Progenitor cell of endocrine pancreas (in vitro differentiated cells): ENCODE measurements around the gene TMEM260. TPM values are rescaled to one million over a fixed set of nuclear protein-coding genes. Genes with fewer than 3 reads are reported as not detected.

Experiments used
- DNase-seq: peaks from one replicate; pipeline ENCODE4 v3.0.0; 2021; ENCODE audit warnings: low spot score; ENCODE audit not compliant: unreplicated experiment
- H3K27ac Mint-ChIP-seq: 2 replicates; pipeline ENCODE4 v1.8.0; 2021; ENCODE audit warnings: mild to moderate bottlenecking, moderate library complexity, mixed read lengths
- H3K27me3 Mint-ChIP-seq: 2 replicates; pipeline ENCODE4 v1.8.0; 2021; ENCODE audit warnings: mixed read lengths
- H3K36me3 Mint-ChIP-seq: 2 replicates; pipeline ENCODE4 v1.8.0; 2022; ENCODE audit warnings: mixed read lengths; ENCODE audit not compliant: insufficient read depth
- H3K4me1 Mint-ChIP-seq: 2 replicates; pipeline ENCODE4 v1.8.0; 2021; ENCODE audit warnings: low read depth, mixed read lengths
- H3K4me3 Mint-ChIP-seq: 2 replicates; pipeline ENCODE4 v1.8.0; 2021; ENCODE audit warnings: low read depth, mild to moderate bottlenecking, moderate library complexity, mixed read lengths
- H3K9me3 Mint-ChIP-seq: 2 replicates; pipeline ENCODE4 v1.8.0; 2021; ENCODE audit warnings: low read depth, mixed read lengths
- total RNA-seq: library from RNA; stranded (reverse); gene quantifications from 2 replicates; pipeline ENCODE4 v1.2.1, GENCODE V29; 2021
- TF ChIP-seq, protein P1 (sequence below): fragments of 200-600 bp; sonication (generic); IDR thresholded peaks from one replicate; pipeline ENCODE4 v1.5.0; 2021; ENCODE audit warnings: antibody characterized with exemption, mild to moderate bottlenecking; ENCODE audit not compliant: unreplicated experiment

The TMEM260 gene
- total RNA-seq, 1 donor from 2014 or later = 44.2 TPM

DNA sequence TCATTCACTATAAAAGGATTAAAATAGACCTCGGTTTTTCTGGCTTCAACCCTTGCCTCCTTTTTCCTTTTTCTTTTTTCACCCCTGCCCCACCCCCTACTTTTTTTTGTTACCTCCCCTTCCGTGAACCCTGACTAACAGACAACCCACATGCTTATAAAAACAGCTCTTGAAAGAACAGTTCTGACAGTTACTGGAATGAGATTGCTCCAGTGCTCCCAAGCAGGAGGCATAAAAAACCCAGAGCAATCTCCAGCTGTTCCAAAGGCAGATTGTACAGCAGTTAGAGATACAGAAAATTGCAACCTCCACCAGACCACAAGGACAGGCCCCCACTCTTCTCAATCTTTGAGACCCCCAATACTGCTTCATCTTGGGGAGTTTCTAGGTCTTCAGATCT lies 29.9 kb upstream of the TMEM260 start:
- Mint-ChIP-seq H3K27ac (no peak overlapping the region), H3K27me3 (peaks cover 25% of the 10 kb centered on the region), H3K9me3 (no peaks in the 10 kb centered on the region), H3K36me3 (no peaks in the 10 kb centered on the region), H3K4me1 (peaks cover 7% of the 10 kb centered on the region), H3K4me3 (no peak overlapping the region)
- TF ChIP-seq, protein P1, sequence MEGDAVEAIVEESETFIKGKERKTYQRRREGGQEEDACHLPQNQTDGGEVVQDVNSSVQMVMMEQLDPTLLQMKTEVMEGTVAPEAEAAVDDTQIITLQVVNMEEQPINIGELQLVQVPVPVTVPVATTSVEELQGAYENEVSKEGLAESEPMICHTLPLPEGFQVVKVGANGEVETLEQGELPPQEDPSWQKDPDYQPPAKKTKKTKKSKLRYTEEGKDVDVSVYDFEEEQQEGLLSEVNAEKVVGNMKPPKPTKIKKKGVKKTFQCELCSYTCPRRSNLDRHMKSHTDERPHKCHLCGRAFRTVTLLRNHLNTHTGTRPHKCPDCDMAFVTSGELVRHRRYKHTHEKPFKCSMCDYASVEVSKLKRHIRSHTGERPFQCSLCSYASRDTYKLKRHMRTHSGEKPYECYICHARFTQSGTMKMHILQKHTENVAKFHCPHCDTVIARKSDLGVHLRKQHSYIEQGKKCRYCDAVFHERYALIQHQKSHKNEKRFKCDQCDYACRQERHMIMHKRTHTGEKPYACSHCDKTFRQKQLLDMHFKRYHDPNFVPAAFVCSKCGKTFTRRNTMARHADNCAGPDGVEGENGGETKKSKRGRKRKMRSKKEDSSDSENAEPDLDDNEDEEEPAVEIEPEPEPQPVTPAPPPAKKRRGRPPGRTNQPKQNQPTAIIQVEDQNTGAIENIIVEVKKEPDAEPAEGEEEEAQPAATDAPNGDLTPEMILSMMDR = no peak
- DNase-seq = no peak

DNA sequence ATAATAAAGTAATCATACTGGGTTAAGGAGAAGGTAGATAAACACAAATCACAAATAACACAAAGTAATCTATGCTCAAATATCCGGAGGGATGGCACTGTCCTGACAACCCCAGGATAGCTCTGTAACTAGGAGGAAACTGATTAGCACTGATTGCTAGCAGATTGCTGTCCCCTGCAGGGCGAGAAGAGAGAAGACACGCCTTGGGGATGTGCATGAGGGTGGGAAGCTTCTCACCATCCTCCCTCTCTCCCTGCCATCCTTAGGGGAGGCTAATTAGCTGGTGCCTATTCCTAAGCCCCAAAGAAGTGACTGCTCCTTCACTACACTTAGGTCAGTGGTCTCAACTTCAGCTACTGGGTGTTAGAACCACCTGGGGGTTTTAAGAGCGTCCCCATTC lies 27.0 kb upstream of the TMEM260 start:
- peaks cover 19% of the 10 kb centered on the region for H3K4me1 Mint-ChIP-seq
- TF ChIP-seq, protein P1 = no peak
- DNase-seq = no peak

DNA sequence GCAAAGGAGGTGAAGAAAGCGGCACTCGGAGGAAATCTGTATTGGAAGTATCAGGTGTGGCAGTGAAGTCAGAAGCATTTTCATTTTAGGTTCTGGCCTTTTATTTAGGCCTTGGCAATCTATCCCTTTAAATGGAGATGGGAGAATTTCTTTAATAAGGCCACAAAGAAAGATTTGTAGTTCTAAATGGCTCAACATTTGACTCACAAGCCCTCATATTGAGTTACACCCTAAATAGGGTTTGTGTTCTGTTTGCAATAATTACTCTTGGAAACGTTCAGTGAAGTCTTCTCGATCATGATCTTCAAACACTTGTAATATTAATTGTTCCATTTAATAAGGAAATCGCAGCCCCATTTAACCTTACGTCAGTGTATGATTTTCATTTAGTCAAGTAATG lies 25.3 kb upstream of the TMEM260 start:
- no peak overlapping the region for H3K4me3 Mint-ChIP-seq
- H3K36me3 Mint-ChIP-seq = no peaks in the 10 kb centered on the region
- DNase-seq = no peak
- H3K27me3 Mint-ChIP-seq = peaks cover 36% of the 10 kb centered on the region
- TF ChIP-seq, protein P1 = no peak
- no peaks in the 10 kb centered on the region for H3K9me3 Mint-ChIP-seq
- no peak overlapping the region for H3K27ac Mint-ChIP-seq
- H3K4me1 Mint-ChIP-seq = peaks cover 19% of the 10 kb centered on the region

More for the DNA sequence above, 27.0 kb upstream of the TMEM260 start:
- no peak overlapping the region for H3K27ac Mint-ChIP-seq
- no peaks in the 10 kb centered on the region for H3K36me3 Mint-ChIP-seq
- no peak overlapping the region for H3K4me3 Mint-ChIP-seq
- H3K27me3 Mint-ChIP-seq = peaks cover 32% of the 10 kb centered on the region
- no peaks in the 10 kb centered on the region for H3K9me3 Mint-ChIP-seq

DNA sequence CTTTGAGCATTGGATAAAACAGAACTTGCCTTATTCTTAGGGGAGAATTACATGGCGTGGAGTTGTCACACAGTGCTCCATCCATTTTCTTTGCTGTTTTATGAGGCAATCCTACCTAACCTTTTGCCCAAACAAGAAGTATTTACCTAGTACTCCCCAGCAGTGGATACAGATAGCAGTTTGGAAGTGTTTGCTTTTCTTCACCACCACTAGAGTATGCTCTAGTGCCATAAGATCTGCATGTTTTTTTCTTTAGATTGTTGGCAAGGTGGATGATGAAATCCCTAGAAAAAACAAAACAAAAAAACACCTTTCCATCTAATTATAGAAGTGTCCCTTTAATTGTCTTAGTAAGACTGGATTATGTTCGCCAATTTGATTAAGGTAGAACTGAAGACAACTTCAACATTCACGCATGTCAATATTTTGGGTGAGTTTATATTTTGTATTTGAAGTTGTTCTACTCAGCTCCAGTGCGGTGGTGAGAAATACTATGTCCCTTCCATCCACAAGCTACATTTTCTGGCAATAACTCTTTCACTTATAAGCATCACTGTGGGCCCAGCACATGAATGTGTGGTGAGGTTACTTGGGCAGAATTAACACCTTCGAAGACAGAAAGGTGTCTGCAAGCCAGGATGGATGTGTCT lies 23.6 kb upstream of the TMEM260 start:
- Mint-ChIP-seq H3K4me3 (no peak overlapping the region), H3K27me3 (peaks cover 29% of the 10 kb centered on the region), H3K27ac (peak overlapping the region; percentile 15), H3K36me3 (no peaks in the 10 kb centered on the region), H3K9me3 (no peaks in the 10 kb centered on the region), H3K4me1 (peaks cover 12% of the 10 kb centered on the region)
- DNase-seq = no peak
- TF ChIP-seq, protein P1 = peak; percentile 70

DNA sequence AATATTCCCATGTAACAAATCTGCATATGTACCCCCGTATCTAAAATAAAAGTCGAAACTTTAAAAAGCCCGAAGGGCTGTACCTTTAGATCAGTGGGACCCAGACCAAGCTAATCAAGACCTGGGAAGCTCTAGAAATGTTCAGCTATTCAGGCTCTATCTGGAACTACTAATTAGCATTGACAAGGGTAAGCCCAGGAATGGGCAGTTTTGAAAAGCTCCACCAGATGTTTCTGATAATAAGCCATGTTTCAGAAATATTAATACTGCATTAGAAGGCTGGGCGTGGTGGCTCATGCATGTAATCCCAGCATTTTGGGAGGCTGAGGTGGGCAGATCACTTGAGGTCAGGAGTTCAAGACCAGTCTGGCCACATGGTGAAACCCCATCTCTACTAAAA lies 20.4 kb upstream of the TMEM260 start:
- TF ChIP-seq, protein P1 = no peak
- H3K36me3 Mint-ChIP-seq = no peaks in the 10 kb centered on the region
- H3K4me1 Mint-ChIP-seq = peaks cover 12% of the 10 kb centered on the region

More for the DNA sequence above, 20.4 kb upstream of the TMEM260 start:
- no peak overlapping the region for H3K4me3 Mint-ChIP-seq
- peaks cover 5% of the 10 kb centered on the region for H3K9me3 Mint-ChIP-seq
- no peak for DNase-seq
- no peak overlapping the region for H3K27ac Mint-ChIP-seq
- H3K27me3 Mint-ChIP-seq = peaks cover 14% of the 10 kb centered on the region
